ENCODE data around the gene BICC1. TPM values are rescaled to one million over a fixed set of nuclear protein-coding genes. Genes with fewer than 3 reads are reported as not detected.

BICC1 gene
- total and polyA plus RNA-seq, 2 of the 8 experiments (the other 6 are each of a cell fraction or from before 2014, with no cell fraction given) = 0.20 to 0.73 TPM

- WGBS, 2 experiments (ENCODE audit: extremely low coverage in 1 of 2, insufficient coverage in 1 of 2, insufficient read length in 1 of 2, insufficient replicate concordance in 2 of 2, low coverage in 1 of 2, low lambda C conversion rate in 2 of 2, missing lambda C conversion rate in 1 of 2) = 93% methylated on average over 1 of the region's 1 CpG; no CpG with 5 or more reads in 1 of the 2 experiments
- Histone ChIP-seq H3K36me3 (ENCODE audit: control insufficient read depth in 2 of 4, insufficient read depth in 4 of 4, low read length in 3 of 4) (no peaks in the 10 kb centered on the region), H2BK12ac (ENCODE audit: low read depth, low read length) (no peak overlapping the region), H4K91ac (replicated peaks; ENCODE audit: insufficient read length, low read length) (no peak overlapping the region), H3K79me2 (ENCODE audit: control insufficient read depth in 1 of 2, insufficient read depth in 2 of 2, low read length in 2 of 2) (no peaks in the 10 kb centered on the region), H3K4me1 (replicated peaks in 1 of 4; ENCODE audit: control insufficient read depth in 3 of 4, insufficient read depth in 4 of 4, low read length in 3 of 4) (peaks cover 0 to 4% (median 2%) of the 10 kb centered on the region in 4 experiments; a peak in 2 of 7 replicates), H3K4me3 (ENCODE audit: extremely low read depth in 1 of 4, insufficient read depth in 2 of 4, low read depth in 3 of 4, low read length in 4 of 4) (no peak overlapping the region), H3K9me3 (ENCODE audit: insufficient read depth in 2 of 2, low read depth in 1 of 2, low read length in 1 of 2) (no peaks in the 10 kb centered on the region), H2BK20ac (ENCODE audit: low read length) (no peak overlapping the region), H2BK15ac (ENCODE audit: low read length) (no peak overlapping the region), H3K4me2 (ENCODE audit: insufficient read depth in 1 of 2, low read depth in 2 of 2, low read length in 2 of 2) (no peak overlapping the region), H3K23ac (ENCODE audit: insufficient read length) (no peak overlapping the region), H3K56ac (replicated peaks; ENCODE audit: insufficient read length, low read depth, low read length) (no peak overlapping the region), H3K79me1 (ENCODE audit: low read depth, low read length) (no peaks in the 10 kb centered on the region), H3K4ac (replicated peaks; ENCODE audit: insufficient read length, low read depth, low read length) (no peak overlapping the region), H2BK120ac (replicated peaks; ENCODE audit: low read depth, low read length) (no peak overlapping the region), H2AK5ac (ENCODE audit: low read depth, low read length) (no peak overlapping the region), H2BK5ac (ENCODE audit: low read depth, low read length) (no peak overlapping the region), H4K20me1 (replicated peaks in 1 of 2; ENCODE audit: control insufficient read depth in 1 of 2, insufficient read depth in 2 of 2, low read length in 2 of 2) (no peaks in the 10 kb centered on the region), H3K18ac (ENCODE audit: extremely low read depth, low read length) (no peak overlapping the region), H3K27ac (ENCODE audit: low read depth, low read length) (no peak overlapping the region), H3K27me3 (replicated peaks in 1 of 4; ENCODE audit: control insufficient read depth in 3 of 4, extremely low read depth in 1 of 4, insufficient read depth in 3 of 4, low read length in 3 of 4) (no peaks in the 10 kb centered on the region), H3K9ac (replicated peaks in 1 of 4; ENCODE audit: extremely low read depth in 1 of 4, low read depth in 3 of 4, low read length in 3 of 4) (no peak overlapping the region), H2AFZ (ENCODE audit: low read length) (no peak overlapping the region), H4K8ac (ENCODE audit: extremely low read depth, insufficient read depth, low read length) (no peak overlapping the region), H3K23me2 (ENCODE audit: low read depth, low read length) (no peaks in the 10 kb centered on the region), H4K5ac (ENCODE audit: insufficient read length, low read depth, low read length) (no peak overlapping the region), H3K14ac (ENCODE audit: insufficient read length) (no peak overlapping the region)
- DNase-seq (ENCODE audit: low read depth in 1 of 2, low spot score in 2 of 2) (no peak), FAIRE-seq (no peak)
- ChIA-PET POLR2A (ENCODE audit: partially characterized antibody) (no interaction called here), CTCF (ENCODE audit: partially characterized antibody) (interaction anchor here (1.0 to 1.1 kb wide), 3 partner anchors 11 to 78 kb away, joined by 3 read pairs; no protein-coding TSS in a partner anchor)
- TF ChIP-seq SIN3A (conservative IDR thresholded peaks at IDR 0.05 in 1 of 2, IDR thresholded peaks at IDR 0.05 in 1 of 2; ENCODE audit: low read depth in 1 of 2, low read length in 2 of 2) = no peak
- no peak for TF ChIP-seq CHD2 (IDR thresholded peaks at IDR 0.05; ENCODE audit: low read length)
- TF ChIP-seq POLR2A (IDR thresholded peaks at IDR 0.05; ENCODE audit: control extremely low read depth in 1 of 2, low read depth in 2 of 2, low read length in 2 of 2) = no peak
- TF ChIP-seq TCF12 (IDR thresholded peaks at IDR 0.05; ENCODE audit: low read depth, low read length) = no peak
- no peak for TF ChIP-seq GTF2F1 (IDR thresholded peaks at IDR 0.05; ENCODE audit: borderline replicate concordance, low read depth, low read length)
- no peak for TF ChIP-seq POU5F1 (IDR thresholded peaks at IDR 0.05; ENCODE audit: low read depth, low read length)
- TF ChIP-seq KDM1A (IDR thresholded peaks at IDR 0.05; ENCODE audit: borderline replicate concordance, low read length) = no peak
These were observed 187.9 kb downstream of the BICC1 start for GRCh38 chr10:58700591-58700990.
